HCT116 (cell line): ENCODE measurements around the gene SCFD2. TPM values are rescaled to one million over a fixed set of nuclear protein-coding genes. Genes with fewer than 3 reads are reported as not detected.

Experiments used
- ATAC-seq: fragments of 200-7000 bp; cut with Tn5 transposase; 2 replicates; pipeline ENCODE4 v1.9.1; 2020; ENCODE audit warnings: mild to moderate bottlenecking, moderate library complexity
- BruUV-seq: library from RNA; stranded (reverse); fragments of 400-500 nt; replicated peaks from 2 replicates; lab custom pipeline; 2021; lab: Mats Ljungman, UMichigan
- CTCF ChIA-PET: fragments of 300-600 bp; sonication (Branson Sonifier 250); formaldehyde crosslinking; loops from one replicate; lab custom pipeline; 2021; ENCODE audit warnings: antibody characterized with exemption; lab: Charles Lee
- POLR2A ChIA-PET: fragments of 300-600, 350-600 bp; sonication (Branson Sonifier 250); formaldehyde crosslinking; loops from one replicate; lab custom pipeline; 2021; ENCODE audit warnings: antibody characterized with exemption; lab: Charles Lee
- RAD21 ChIA-PET, 2 experiments: fragments of 300-600 bp; sonication (Branson Sonifier 250); formaldehyde crosslinking; loops; one replicate each; lab custom pipeline; 2023; ENCODE audit warnings: low total read pairs in 2 of 2; ENCODE audit not compliant: uncharacterized antibody in 2 of 2, unreplicated experiment in 2 of 2, low non-redundant PET in 1 of 2; lab: Charles Lee
- DNase-seq: peaks from one replicate; pipeline ENCODE4 v3.0.0-alpha.2; 2010; ENCODE audit warnings: low read depth, low spot score
- H2AFZ ChIP-seq: fragments of 200-600 bp; shearing (Covaris generic), sonication (generic); 2 replicates; pipeline ENCODE4 v1.6.1; 2017; ENCODE audit warnings: low read depth, mixed run types, mixed read lengths, antibody characterized with exemption, low read length; ENCODE audit not compliant: poor library complexity, severe bottlenecking
- H3K27ac ChIP-seq: 2 replicates; pipeline ENCODE4 v1.5.1; 2012; ENCODE audit warnings: low read depth, low read length
- H3K27me3 ChIP-seq: fragments of 200-600 bp; sonication (generic); 2 replicates; pipeline ENCODE4 v1.6.1; 2016; ENCODE audit warnings: mixed run types, low read length, mixed read lengths; ENCODE audit not compliant: insufficient read depth
- H3K36me3 ChIP-seq, 2 experiments: fragments of 200-500 bp in 1 of 2; fragments of 200-600 bp in 1 of 2; sonication (Bioruptor generic) in 1 of 2; sonication (generic) in 1 of 2; 2 replicates each; pipeline versions ENCODE4 v1.5.1 to v1.6.1; 2014 to 2016; ENCODE audit warnings: low read length in 2 of 2, inconsistent platforms in 1 of 2, mixed read lengths in 1 of 2, mixed run types in 1 of 2; ENCODE audit not compliant: insufficient read depth in 2 of 2, control insufficient read depth in 1 of 2
- H3K4me1 ChIP-seq, 2 experiments: fragments of 200-600 bp in 1 of 2; sonication (generic) in 1 of 2; 2 replicates each; pipeline versions ENCODE4 v1.5.1 to v1.6.1; 2012 to 2017; ENCODE audit warnings: low read length in 2 of 2, inconsistent platforms in 1 of 2, mild to moderate bottlenecking in 1 of 2, mixed read lengths in 1 of 2, mixed run types in 1 of 2, moderate library complexity in 1 of 2; ENCODE audit not compliant: insufficient read depth in 2 of 2, control insufficient read depth in 1 of 2
- H3K4me2 ChIP-seq: fragments of 200-600 bp; sonication (generic); 2 replicates; pipeline ENCODE4 v1.6.1; 2017; ENCODE audit warnings: mixed run types, low read length, mixed read lengths
- H3K4me3 ChIP-seq, 2 experiments: fragments of 200-600 bp in 1 of 2; sonication (generic) in 1 of 2; replicated peaks in 1 of 2; 2 replicates each; pipeline ENCODE4 v1.5.1; 2011 to 2016; ENCODE audit warnings: low read length in 2 of 2, control low read depth in 1 of 2, low read depth in 1 of 2, mild to moderate bottlenecking in 1 of 2, mixed read lengths in 1 of 2, mixed run types in 1 of 2
- H3K79me2 ChIP-seq: fragments of 200-600 bp; sonication (generic); 2 replicates; pipeline ENCODE4 v1.6.1; 2017; ENCODE audit warnings: mild to moderate bottlenecking, mixed run types, low read length, moderate library complexity, mixed read lengths; ENCODE audit not compliant: insufficient read depth
- H3K9ac ChIP-seq: fragments of 200-600 bp; sonication (generic); 2 replicates; pipeline ENCODE4 v1.6.1; 2016; ENCODE audit warnings: low read length, mixed read lengths
- H3K9me2 ChIP-seq: fragments of 200-600 bp; sonication (generic), shearing (Covaris generic); 2 replicates; pipeline ENCODE4 v1.6.1; 2017; ENCODE audit warnings: mixed run types, mild to moderate bottlenecking, moderate library complexity; ENCODE audit not compliant: insufficient read depth
- H3K9me3 ChIP-seq, 2 experiments: fragments of 200-500 bp in 1 of 2; fragments of 200-600 bp in 1 of 2; sonication (Bioruptor generic) in 1 of 2; sonication (generic) in 1 of 2; 2 replicates each; pipeline ENCODE4 v1.6.1; 2014 to 2017; ENCODE audit warnings: low read length in 2 of 2, mixed read lengths in 2 of 2, inconsistent platforms in 1 of 2, low read depth in 1 of 2, mild to moderate bottlenecking in 1 of 2, mixed run types in 1 of 2, moderate library complexity in 1 of 2; ENCODE audit not compliant: control insufficient read depth in 1 of 2, insufficient read depth in 1 of 2
- H4K20me1 ChIP-seq: fragments of 200-600 bp; sonication (generic), shearing (Covaris generic); 2 replicates; pipeline ENCODE4 v1.6.1; 2017; ENCODE audit warnings: mixed run types, mild to moderate bottlenecking, moderate library complexity; ENCODE audit not compliant: insufficient read depth
- CEBPB ChIP-seq: IDR thresholded peaks from 2 replicates; pipeline ENCODE4 v1.6.1; 2012; ENCODE audit warnings: low read depth
- EGR1 ChIP-seq: IDR thresholded peaks from 2 replicates; pipeline ENCODE4 v1.6.1; 2012; ENCODE audit warnings: low read depth
- ELF1 ChIP-seq: IDR thresholded peaks from 2 replicates; pipeline ENCODE4 v1.6.1; 2012; ENCODE audit warnings: low read depth, borderline replicate concordance
- EZH2phosphoT487 ChIP-seq: fragments of 200-600 bp; IDR thresholded peaks from 2 replicates; pipeline ENCODE4 v1.6.1; 2018; ENCODE audit warnings: antibody characterized with exemption, borderline replicate concordance
- FOSL1 ChIP-seq: IDR thresholded peaks from 2 replicates; pipeline ENCODE4 v1.6.1; 2012; ENCODE audit warnings: low read depth
- MAX ChIP-seq: IDR thresholded peaks from 2 replicates; pipeline ENCODE4 v1.6.1; 2012
- POLR2A ChIP-seq: IDR thresholded peaks from 2 replicates; pipeline ENCODE4 v1.7.0; 2011; ENCODE audit warnings: borderline replicate concordance; ENCODE audit not compliant: insufficient read depth, insufficient read length; ENCODE audit errors: extremely low read depth
- POLR2AphosphoS5 ChIP-seq: IDR thresholded peaks from 2 replicates; pipeline ENCODE4 v1.6.1; 2011; ENCODE audit warnings: mild to moderate bottlenecking, low read depth, low read length, moderate library complexity
- RAD21 ChIP-seq: IDR thresholded peaks from 2 replicates; pipeline ENCODE4 v1.6.1; 2012; ENCODE audit warnings: low read depth, mild to moderate bottlenecking
- REST ChIP-seq: IDR thresholded peaks from 2 replicates; pipeline ENCODE4 v1.6.1; 2012; ENCODE audit warnings: low read depth
- SP1 ChIP-seq: IDR thresholded peaks from 2 replicates; pipeline ENCODE4 v1.6.1; 2012; ENCODE audit warnings: low read depth
- YY1 ChIP-seq: IDR thresholded peaks from 2 replicates; pipeline ENCODE4 v1.6.1; 2011; ENCODE audit warnings: low read length, low read depth, moderate library complexity, mild to moderate bottlenecking; ENCODE audit not compliant: insufficient replicate concordance; ENCODE audit errors: extremely low read depth
- ZFX ChIP-seq: fragments of 450-650 bp; IDR thresholded peaks from 2 replicates; pipeline ENCODE4 v1.6.1; 2017
- ZNF274 ChIP-seq: fragments of 200-500 bp; sonication (Bioruptor generic); IDR thresholded peaks from 2 replicates; pipeline ENCODE4 v1.6.1; 2014; ENCODE audit warnings: mild to moderate bottlenecking, low read depth, low read length, inconsistent platforms
- intact Hi-C: fragments of 100-400 bp; cut with micrococcal nuclease; formaldehyde crosslinking; loops from 2 replicates; pipeline ENCODE4 v1.10.0; 2022
- total RNA-seq: library from RNA; stranded (reverse); gene quantifications from one replicate; pipeline ENCODE4 v1.2.1, GENCODE V29; 2021; ENCODE audit not compliant: unreplicated experiment

SCFD2 gene
- total RNA-seq, 1 experiment from 2014 or later, result 13.6 TPM

- Histone ChIP-seq H3K27me3 (no peaks in the 10 kb centered on the region), H3K9me3 (no peaks in the 10 kb centered on the region), H2AFZ (no peak overlapping the region), H3K79me2 (no peaks in the 10 kb centered on the region), H3K9me2 (no peaks in the 10 kb centered on the region), H3K4me3 (no peak overlapping the region), H3K4me2 (no peak overlapping the region), H4K20me1 (no peaks in the 10 kb centered on the region), H3K9ac (no peak overlapping the region), H3K27ac (no peak overlapping the region), H3K36me3 (no peaks in the 10 kb centered on the region), H3K4me1 (no peaks in the 10 kb centered on the region)
- RAD21 ChIA-PET, result no interaction called here
- TF ChIP-seq SP1 (no peak), POLR2A (no peak), ZFX (no peak), EGR1 (no peak), CEBPB (no peak), EZH2phosphoT487 (no peak), ZNF274 (no peak), FOSL1 (no peak), ELF1 (no peak), RAD21 (no peak)
- POLR2A ChIA-PET, result no interaction called here
- DNase-seq (no peak), ATAC-seq (no peak)
- CTCF ChIA-PET, result no interaction called here
- BruUV-seq, result no TSS peak
- intact Hi-C loops, result no loop called here
These were observed 475.4 kb downstream of the SCFD2 start for GRCh38 chr4:52890521-52890791.

- no peaks in the 10 kb centered on the region for H3K27me3 ChIP-seq
- H3K79me2 ChIP-seq, result no peaks in the 10 kb centered on the region
- no peak for ATAC-seq
- no TSS peak for BruUV-seq
- no peaks in the 10 kb centered on the region for H3K9me2 ChIP-seq
- no peak overlapping the region for H2AFZ ChIP-seq
- ChIA-PET POLR2A (no interaction called here), CTCF (no interaction called here), RAD21 (no interaction called here)
- H3K27ac ChIP-seq, result no peak overlapping the region
- intact Hi-C loops, result no loop called here
- no peak for DNase-seq
- no peak overlapping the region for H3K4me3 ChIP-seq
- H3K36me3 ChIP-seq, result no peaks in the 10 kb centered on the region
- peaks cover 3 to 4% of the 10 kb centered on the region in 2 experiments; a peak in 2 of 4 replicates for H3K4me1 ChIP-seq
- H4K20me1 ChIP-seq, result no peaks in the 10 kb centered on the region
- H3K4me2 ChIP-seq, result no peak overlapping the region
- H3K9ac ChIP-seq, result no peak overlapping the region
- no peak for TF ChIP-seq REST
- TF ChIP-seq MAX, result no peak
- no peak for TF ChIP-seq POLR2A
- no peak for TF ChIP-seq YY1
- no peak for TF ChIP-seq POLR2AphosphoS5
- no peak for TF ChIP-seq ZFX
- H3K9me3 ChIP-seq, result no peaks in the 10 kb centered on the region
These were observed 475.9 kb downstream of the SCFD2 start for GRCh38 chr4:52889778-52890520.
